Activated CD8-positive, alpha-beta memory T cell treated with anti-CD3 and anti-CD28 coated beads, Interleukin-2, amount 50 U/mL, for 24 hours (primary cell): ENCODE measurements around the gene CSMD2.
"Not testable (repeated sequence)": the region's sequence is repeated elsewhere in the genome, so short reads cannot be mapped to it uniquely, and the experiment has no call there.

ENCODE experiments used
- DNase-seq: peaks from one replicate; pipeline ENCODE4 v3.0.0-alpha.2; 2020; ENCODE audit errors: extremely low read depth

The CSMD2 gene

DNA sequence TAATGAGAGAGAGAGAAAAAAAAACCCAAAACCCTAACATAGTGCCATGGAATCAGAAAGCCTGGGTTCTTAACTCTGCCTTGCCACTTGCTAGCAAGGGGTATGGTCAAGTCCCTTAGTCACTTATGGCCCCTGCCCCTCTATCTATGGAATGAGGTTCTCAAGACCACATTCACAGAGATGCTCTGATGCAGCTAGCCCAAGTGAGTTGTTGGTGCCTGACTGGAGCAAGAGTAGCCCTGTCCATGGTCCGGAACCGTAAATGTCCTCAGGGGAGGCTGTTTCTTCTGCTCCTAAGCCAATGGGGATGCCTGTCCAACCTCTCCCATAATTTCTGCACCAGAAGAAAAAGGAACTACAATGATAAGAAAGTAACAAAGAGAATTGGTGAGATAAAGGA is 56.8 kb downstream of the CSMD2 start:
- no peak for DNase-seq

DNA sequence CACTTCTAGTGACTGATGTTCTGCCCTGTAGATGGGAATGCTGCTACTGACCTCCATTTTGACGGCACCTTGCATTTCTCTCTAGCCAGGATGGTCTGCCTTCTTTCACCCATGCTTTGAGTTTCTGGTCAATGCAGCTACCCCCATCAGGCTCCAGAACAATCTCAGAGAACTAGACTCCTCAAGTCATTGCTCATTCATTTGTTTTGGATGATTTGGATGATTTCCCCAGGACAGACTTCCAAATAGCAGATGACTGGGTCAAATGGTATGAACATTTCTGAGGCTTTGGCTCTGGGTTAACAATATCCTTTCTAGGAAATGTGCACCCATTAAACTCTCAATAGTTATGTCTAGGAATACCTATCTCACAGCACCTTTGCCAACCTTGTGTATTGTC is 63.9 kb downstream of the CSMD2 start:
- no peak for DNase-seq

DNA sequence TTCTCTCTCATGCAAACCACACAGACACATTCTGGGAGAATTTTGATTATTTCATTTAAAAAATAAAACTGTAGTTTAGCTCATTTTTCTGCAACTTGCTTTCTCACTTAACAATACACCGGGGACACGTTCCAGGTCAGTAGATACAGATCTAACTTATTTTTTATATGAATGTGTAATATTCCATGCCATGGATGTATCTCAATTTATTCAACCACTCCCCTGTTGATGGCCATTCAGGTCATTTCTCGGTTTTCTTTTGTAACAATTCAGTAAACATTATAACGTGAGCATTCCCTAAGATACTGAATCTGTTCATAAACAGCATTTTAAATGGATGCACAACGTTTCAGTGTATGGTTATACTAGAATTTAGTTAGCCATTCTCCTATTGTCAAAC is 64.7 kb downstream of the CSMD2 start:
- no peak for DNase-seq

DNA sequence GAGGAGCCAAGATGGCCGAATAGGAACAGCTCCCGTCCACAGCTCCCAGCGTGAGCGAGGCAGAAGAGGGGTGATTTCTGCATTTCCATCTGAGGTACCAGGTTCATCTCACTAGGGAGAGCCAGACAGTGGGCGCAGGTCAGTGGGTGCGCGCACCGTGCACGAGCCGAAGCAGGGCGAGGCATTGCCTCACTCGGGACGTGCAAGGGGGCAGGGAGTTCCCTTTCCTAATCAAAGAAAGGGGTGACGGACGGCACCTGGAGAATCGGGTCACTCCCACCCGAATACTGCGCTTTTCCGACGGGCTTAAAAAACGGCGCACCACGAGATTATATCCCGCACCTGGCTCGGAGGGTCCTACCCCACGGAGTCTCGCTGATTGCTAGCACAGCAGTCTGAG is 72.6 kb downstream of the CSMD2 start:
- not testable (repeated sequence) for DNase-seq

DNA sequence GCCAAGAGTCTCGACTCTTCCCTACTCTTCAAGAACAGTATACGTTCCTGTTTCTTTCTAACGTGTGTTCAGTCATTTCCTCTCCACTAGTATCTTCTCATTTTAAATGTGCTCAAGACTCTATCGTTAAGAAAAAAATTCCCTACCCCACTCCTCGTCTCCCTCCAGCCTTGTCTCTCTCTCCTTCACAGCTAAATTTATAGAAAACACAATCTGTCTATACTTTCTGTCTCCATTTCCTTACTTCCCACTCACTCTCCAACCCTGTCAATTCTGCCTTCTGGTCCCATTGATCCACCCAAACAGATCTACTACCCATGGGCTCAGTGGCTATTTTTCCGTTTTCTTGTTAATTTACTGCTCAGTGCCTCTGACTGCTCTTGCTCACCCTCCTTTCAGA is 75.3 kb downstream of the CSMD2 start:
- DNase-seq: no peak

DNA sequence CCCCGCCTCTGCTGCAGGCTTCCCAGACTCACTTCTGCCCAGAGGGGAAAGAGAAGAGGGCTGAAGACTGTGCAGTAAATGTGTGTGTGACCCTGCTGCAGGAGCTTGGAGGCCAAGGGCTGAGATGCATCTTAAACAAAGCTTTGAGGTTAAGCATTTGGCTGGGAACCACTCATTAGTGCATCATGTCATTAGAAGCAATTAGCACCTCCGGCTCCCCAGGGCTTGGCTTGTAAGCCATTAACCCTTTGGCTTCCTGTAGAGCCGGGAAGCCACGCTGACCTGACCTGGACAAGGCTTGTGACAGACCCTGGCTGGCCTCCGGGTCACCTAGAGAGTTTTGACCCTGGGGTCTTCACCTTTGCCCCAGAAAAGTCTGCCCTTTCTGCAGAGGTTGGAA is 77.0 kb downstream of the CSMD2 start:
- DNase-seq: no peak

DNA sequence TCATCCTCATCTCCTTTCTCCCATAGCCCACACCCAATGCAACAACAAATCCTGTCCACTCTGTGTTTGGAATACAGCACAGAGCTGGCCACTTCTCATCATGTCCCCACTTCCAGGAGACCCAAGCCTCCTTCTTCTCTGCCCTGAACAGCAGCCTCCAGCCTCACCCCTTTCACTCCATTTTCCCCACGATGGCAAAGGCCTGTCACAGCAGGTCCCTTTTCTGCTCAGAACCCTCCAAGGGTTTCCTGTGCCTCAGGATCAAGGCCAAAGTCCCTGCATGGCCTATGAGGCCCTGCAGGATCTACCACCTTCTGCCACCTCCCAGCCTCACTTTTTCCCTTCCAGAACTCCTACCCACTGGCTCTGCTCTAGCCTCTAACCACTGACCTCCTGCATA is 78.5 kb downstream of the CSMD2 start:
- no peak for DNase-seq

DNA sequence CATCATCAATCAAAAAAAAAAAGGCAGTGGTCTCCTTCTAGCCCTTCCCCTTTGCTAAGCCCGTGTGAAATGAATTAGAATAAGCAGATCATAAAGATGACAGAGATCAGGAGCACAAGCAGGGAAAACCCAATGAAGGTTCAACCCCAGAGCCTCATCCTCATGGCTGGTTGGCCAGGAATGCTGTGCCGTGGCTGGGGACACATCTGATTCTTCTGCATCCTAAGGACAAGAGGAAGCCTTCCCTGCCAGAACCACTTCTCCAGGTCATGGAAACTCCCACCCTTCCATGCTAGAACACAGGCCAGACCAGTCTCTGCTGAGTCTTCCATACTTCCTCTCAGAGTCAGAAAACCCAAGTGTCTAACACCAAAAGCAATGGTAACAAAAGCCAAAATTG is 81.1 kb downstream of the CSMD2 start:
- no peak for DNase-seq

DNA sequence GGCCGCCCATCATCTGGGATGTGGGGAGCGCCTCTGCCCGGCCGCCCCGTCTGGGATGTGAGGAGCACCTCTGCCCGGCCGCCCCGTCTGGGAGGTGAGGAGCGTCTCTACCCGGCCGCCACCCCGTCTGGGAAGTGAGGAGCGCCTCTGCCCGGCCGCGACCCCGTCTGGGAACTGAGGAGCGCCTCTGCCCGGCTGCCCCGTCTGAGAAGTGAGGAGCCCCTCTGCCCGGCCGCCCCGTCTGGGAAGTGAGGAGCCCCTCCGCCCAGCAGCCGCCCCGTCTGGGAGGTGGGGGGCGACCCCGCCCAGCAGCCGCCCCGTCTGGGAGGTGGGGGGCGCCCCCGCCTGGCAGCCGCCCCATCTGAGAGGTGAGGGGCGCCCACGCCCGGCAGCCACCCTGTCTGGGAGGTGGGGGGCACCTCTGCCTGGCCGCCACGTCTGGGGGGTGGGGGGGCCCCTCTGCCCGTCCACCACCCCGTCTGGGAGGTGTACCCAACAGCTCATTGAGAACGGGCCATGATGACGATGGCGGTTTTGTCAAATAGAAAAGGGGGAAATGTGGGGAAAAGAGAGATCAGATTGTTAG is 82.9 kb downstream of the CSMD2 start:
- not testable (repeated sequence) for DNase-seq

DNA sequence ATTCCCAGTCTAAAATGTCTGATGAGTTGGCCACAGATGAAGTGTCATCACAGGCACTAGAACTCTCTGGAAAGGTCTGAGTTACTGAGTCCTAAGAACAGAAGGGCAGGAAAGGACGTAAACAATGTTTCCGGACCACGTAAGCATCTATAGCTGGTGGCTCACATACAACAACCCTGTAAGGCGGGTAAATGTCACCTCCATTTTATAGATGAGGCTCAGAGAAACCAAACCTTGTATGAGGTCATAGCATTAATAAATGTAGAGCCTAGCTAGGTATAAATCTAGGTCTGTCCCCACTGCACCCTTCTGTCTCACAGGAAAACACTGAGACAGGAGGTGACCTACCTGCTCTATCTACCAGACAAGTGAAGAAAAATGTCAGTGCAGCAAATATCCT is 86.6 kb downstream of the CSMD2 start:
- no peak for DNase-seq

DNA sequence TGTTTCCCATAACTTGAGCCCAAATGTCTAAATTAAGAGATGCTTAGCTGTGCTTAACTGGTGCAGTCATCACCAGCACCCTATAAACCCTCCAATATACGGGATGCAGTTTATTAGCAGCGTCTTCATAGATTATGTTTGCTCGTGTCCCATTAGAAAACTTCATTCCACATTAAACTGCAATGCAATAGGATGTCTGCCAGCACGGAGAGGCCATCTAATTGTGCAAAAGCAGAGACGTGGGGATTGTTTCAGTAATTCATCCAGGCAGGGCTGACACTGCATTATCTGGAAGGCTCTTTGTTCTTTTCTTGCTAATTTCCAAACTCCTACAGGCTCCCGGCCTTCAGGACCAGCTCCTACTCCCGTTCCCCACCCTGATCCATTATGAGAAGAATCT is 89.5 kb downstream of the CSMD2 start:
- DNase-seq: no peak

DNA sequence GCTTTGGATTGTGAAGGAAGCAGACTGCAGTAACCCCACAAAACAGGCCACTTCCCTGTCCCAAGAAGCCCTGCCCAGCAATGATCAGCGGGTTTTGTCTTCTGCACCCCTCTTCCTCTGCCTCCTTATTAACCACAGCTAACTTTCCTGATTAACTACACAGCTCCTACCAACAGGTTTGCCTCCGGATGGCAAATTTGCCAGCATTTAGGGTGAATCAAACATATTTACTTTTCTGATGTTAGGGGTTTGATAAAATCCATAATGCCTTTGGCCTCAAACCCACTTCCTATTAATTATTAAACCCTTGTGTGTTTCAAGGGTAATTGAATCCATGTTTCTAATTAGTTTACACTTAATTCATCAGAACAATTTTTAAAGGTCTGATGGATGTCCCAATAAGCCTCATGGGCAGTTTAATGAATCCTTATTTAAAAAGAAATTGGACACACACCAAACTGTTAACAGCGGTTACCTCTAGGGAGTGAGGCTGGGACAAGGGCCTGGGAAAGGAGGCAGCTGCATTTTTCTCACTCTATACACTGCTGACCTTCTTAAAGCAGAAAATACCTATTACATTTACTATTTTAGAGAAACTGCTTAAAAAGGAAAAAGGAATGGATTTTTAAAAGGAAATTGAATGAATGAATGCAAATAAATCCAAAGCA is 91.9 kb downstream of the CSMD2 start:
- DNase-seq: no peak

DNA sequence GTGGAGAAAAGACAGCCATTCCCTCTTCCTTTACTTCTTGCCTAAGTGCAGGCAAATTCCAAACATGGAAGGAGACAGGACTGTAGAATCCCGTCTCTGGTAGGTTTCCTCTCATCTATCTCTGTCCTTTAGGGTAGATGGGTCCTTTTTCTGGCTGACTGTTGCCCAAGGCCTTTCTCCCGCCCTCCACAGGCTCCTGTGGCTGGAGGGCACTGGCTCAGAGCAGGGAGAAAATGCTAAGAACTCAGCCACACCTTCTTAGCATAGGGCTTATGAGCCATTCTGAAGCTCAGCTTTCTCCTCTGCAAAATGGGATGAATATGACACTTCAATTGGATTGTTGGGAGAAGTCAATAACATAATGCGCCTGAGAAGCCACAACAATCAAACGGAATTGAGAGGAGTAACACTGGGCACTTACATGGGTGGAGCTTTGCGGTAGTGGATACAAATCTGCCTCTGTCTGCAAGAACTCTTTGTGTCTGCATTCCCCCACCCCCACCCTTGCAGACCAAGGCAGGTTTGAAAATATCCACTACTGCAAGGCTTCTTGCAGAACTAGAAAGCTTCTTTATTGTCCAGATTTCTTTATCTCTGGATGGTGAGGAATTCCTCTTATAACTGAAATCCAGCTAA is 94.7 kb downstream of the CSMD2 start:
- DNase-seq: no peak

DNA sequence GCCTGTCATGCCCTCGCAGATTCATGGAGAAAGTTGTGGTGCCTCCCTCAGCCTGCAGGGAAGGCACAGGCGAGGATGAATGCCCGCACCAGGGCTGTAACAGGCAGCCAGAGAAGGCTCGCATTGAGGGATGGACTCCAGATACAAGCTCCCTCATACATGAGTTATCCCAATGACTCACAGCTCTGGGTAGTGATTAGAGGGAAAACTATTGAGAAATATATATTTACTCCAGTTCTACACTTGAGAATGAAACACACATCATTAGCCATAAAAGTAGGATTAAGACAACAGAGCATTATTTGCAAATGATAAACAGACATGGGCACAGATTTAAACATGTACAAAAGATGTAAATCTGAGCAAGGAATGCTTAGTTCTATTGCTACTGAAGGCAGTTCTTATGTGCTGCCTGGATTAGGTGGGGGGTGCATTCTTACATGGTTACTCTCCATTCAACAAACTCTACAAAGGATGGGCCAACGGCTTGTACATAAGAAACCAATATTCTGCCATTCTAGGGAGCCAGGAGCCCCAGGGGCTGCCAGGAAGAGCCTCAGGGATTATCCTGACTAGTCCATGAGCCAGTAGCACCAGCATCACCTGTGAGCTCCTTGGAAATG is 97.9 kb downstream of the CSMD2 start:
- no peak for DNase-seq

DNA sequence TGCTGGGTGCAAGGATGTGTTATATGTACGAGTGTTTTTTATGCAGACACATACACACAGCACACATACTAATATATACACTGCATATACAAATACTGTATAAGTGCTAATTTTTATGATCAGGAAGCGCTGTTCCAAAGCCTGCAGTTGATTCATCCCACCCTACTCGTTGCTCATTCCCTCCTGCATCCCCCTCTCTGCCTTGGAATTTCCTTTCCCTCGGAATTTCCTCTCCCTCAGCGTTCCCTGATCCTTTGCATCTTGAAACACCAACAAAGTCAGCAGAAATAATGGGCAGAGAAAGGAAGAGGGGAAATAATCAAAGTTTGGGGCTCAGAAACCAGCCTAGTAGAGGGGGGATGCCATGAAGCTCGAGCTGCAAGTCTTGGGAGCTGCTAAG is 98.9 kb downstream of the CSMD2 start:
- no peak for DNase-seq

DNA sequence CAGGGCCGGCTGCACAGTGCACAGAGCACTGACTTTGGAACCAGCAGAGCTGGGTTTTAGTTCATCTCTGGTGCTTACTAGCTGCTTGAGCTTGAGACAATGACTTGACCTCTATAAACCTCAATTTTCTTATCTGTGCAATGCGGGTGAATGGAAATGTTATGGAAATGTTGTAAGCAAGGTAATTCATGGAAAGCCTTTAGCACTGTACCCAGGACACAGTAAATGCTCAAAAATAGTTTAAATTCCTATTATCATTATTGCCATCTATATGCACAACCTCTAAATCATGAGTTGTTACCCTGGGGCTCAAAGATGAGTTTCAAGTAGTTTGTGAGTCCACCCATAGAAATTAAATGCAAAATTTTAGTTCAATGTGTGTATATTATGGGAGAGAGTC is 99.5 kb downstream of the CSMD2 start:
- no peak for DNase-seq

DNA sequence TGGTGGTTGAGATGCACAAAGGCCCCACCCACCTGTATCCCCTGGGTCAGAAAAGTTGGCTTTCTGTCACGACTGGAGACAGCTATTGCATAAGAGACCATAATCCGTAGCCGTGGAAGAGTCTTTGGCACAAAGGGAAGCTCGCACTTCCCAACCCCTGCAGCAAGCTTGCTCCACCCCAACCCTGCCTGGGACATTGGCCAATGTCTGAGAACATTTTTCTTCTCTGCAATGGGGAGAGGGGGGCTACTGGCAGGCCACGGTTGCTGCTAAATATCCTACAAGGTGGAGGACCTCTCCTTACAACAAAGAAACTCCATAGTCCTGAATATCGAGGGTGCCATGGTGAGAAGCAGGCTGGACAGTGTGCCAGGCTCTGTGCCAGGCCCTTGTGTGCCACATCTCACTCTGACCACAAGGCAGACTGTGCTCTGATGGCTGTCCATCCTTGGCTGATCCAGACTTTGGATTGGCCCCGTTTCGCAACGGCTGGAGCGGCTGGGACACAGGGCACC is 104.1 kb downstream of the CSMD2 start:
- no peak for DNase-seq

DNA sequence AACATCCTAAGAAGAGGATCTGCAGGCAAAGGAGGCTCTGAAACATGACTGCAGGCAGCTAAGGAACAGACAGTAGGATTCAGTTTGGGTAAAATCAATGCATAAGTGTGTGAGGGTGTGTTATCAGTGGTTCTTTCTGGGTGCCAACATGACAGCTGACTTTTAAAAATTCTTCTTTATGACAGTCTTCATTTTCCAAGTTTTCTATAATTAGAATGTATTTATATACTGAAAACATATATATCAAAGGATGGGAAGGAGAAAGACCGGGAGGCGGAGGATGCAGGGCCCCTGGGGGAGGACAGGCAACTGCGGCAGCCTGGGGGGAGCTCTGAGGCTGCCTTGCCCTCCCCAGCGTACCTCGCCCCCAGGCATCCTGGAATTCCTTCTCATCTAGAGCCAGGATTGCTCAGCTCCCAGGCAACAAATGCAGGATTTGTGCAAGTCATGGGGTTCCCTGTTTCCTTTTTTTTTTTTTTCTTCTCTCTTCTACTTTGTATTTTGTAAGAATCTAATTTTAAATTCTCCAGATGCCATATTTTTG is 104.8 kb downstream of the CSMD2 start:
- no peak for DNase-seq

DNA sequence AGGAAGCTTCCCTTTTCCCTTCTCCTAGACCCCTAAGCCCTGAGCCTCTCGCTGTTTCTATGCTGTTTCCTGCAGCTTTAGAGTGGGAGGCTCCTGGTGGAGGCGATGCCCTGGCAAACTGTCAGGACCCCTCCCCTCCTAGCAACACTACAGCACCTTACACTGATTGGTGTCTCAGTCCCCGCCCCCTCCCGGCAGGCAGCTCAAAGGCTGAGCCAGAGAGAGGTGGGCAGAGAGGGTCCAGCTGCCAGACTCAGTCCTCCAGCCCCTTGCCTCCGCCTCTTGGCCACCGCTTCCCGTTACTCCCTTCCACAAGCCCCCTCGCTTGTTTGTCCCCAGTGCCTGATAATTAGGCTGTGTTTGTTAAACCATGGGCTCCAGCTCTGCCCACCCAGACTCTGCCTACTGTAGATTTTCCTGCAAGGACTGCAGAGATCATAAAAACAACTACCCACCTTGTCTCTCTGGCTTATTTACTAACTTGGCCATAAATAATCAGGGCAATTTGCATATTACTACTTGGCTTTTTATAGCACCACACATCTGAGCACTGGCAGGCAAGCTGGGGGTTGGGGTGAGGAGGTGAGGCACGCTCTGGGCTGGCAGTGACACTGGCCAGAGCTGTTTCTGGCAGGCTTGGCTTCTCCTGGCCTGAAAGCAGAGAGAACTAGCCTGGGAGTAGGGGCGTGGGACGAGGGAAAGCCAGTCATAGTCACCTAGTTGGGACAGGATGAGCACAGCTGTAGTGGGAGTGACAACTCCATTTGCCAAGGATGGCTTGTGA is 107.5 kb downstream of the CSMD2 start:
- DNase-seq: no peak

DNA sequence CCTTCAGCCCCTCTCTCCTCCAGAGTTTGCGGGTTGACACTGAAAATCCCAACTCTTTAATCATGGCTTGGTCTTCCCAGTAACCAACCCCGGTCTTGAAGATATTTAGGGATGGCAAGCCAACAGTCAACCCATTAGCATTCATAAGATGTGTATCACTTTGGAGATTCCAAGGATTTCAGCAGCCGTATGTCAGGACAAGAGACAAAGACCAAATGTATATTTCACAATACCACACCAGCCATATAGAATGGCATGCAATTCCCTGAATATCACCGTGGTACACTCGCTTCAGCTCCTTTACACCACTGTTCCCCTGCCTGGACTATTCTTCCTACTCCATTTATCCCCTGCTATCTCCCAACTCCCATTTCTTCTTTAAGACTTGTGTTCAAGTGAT is 109.2 kb downstream of the CSMD2 start:
- no peak for DNase-seq

DNA sequence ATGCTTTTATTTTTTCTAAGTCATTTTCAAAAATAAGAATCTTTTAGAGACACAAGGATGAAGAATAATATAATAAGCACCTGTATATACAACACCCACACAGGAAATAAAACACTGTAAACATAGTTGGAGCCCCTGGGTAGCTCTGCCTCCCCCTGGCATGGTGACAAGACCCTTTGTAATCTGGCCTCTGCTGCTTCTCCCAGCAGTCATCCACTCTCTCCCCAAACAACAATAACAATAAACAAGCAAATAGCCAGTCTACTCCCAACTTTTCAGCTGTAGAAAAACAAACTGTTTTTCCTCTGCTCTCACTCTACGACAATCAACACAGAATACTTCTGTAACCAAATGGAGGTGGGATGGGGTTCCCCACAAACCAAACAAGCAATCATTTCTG is 110.1 kb downstream of the CSMD2 start:
- DNase-seq: no peak

DNA sequence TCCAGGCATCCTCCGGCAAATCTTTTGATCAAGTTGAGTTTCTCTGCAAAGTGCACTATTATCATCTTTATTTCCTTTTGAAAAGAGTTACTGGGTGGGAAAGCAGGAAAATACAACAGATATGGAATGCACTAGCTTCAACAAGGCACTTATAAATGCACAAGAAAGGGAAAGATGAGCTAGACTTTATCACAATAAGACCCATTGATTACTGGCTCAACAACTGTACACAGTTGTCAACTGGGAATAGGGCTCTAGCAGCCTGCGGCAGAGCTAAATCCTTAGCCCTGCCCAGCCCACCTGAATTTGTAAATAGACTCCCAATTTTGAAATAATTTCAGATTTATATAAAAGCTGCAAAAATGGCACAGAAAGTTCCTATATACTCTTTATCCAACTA is 111.4 kb downstream of the CSMD2 start:
- DNase-seq: no peak
